Type B pancreatic cell (in vitro differentiated cells): ENCODE results near the gene GPHN. TPM values are rescaled to one million over a fixed set of nuclear protein-coding genes. Genes with fewer than 3 reads are reported as not detected.

Source experiments
- DNase-seq: peaks from one replicate; pipeline ENCODE4 v3.0.0; 2021; ENCODE audit warnings: mixed read lengths; ENCODE audit not compliant: unreplicated experiment; ENCODE audit errors: extremely low spot score
- H3K27ac Mint-ChIP-seq: 2 replicates; pipeline ENCODE4 v1.8.0; 2021; ENCODE audit warnings: mild to moderate bottlenecking, mixed read lengths
- H3K27me3 Mint-ChIP-seq: 2 replicates; pipeline ENCODE4 v1.8.0; 2021; ENCODE audit warnings: mixed read lengths
- H3K36me3 Mint-ChIP-seq: 2 replicates; pipeline ENCODE4 v1.8.0; 2021; ENCODE audit warnings: mixed read lengths
- H3K4me1 Mint-ChIP-seq: one replicate; pipeline ENCODE4 v1.8.0; 2021; ENCODE audit warnings: mixed read lengths; ENCODE audit not compliant: unreplicated experiment
- H3K4me3 Mint-ChIP-seq: 2 replicates; pipeline ENCODE4 v1.8.0; 2021; ENCODE audit warnings: mild to moderate bottlenecking, mixed read lengths
- H3K9me3 Mint-ChIP-seq: 2 replicates; pipeline ENCODE4 v1.8.0; 2021; ENCODE audit warnings: mixed read lengths
- CTCF ChIP-seq: fragments of 200-600 bp; sonication (generic); conservative IDR thresholded peaks from 2 replicates; pipeline ENCODE4 v1.5.0; 2021; ENCODE audit warnings: antibody characterized with exemption, mild to moderate bottlenecking
- total RNA-seq: library from RNA; stranded (reverse); gene quantifications from 2 replicates; pipeline ENCODE4 v1.2.1, GENCODE V29; 2021; ENCODE audit warnings: low replicate concordance

GPHN gene
- total RNA-seq, 1 donor from 2014 or later, result 38.9 TPM

- Mint-ChIP-seq H3K9me3 (peaks cover 8% of the 10 kb centered on the region), H3K27me3 (no peaks in the 10 kb centered on the region), H3K36me3 (peaks cover 29% of the 10 kb centered on the region), H3K4me3 (no peak overlapping the region), H3K27ac (no peak overlapping the region), H3K4me1 (no peaks in the 10 kb centered on the region)
- DNase-seq, result no peak
- TF ChIP-seq CTCF, result no peak
These were observed 664.1 kb downstream of the GPHN start for GRCh38 chr14:67172056-67172455.

- no peak for DNase-seq
- Mint-ChIP-seq H3K4me3 (no peak overlapping the region), H3K4me1 (no peaks in the 10 kb centered on the region), H3K27me3 (no peaks in the 10 kb centered on the region), H3K36me3 (peaks cover 31% of the 10 kb centered on the region), H3K9me3 (peaks cover 13% of the 10 kb centered on the region), H3K27ac (no peak overlapping the region)
- no peak for TF ChIP-seq CTCF
These were observed 664.6 kb downstream of the GPHN start for GRCh38 chr14:67172520-67172919.

GRCh38 chr14:67173719-67174118 is 665.8 kb downstream of the GPHN start:
- no peak for TF ChIP-seq CTCF
- H3K9me3 Mint-ChIP-seq, result peaks cover 18% of the 10 kb centered on the region
- no peaks in the 10 kb centered on the region for H3K4me1 Mint-ChIP-seq
- no peak overlapping the region for H3K4me3 Mint-ChIP-seq
- H3K36me3 Mint-ChIP-seq, result peaks cover 36% of the 10 kb centered on the region
- no peak overlapping the region for H3K27ac Mint-ChIP-seq
- DNase-seq, result no peak
- H3K27me3 Mint-ChIP-seq, result no peaks in the 10 kb centered on the region

- H3K9me3 Mint-ChIP-seq, result no peaks in the 10 kb centered on the region
- peaks cover 2% of the 10 kb centered on the region for H3K36me3 Mint-ChIP-seq
- no peak for TF ChIP-seq CTCF
- no peak for DNase-seq
- no peak overlapping the region for H3K27ac Mint-ChIP-seq
- no peaks in the 10 kb centered on the region for H3K27me3 Mint-ChIP-seq
- H3K4me3 Mint-ChIP-seq, result no peak overlapping the region
- H3K4me1 Mint-ChIP-seq, result no peaks in the 10 kb centered on the region
These were observed 678.3 kb downstream of the GPHN start for GRCh38 chr14:67186172-67186768.

GRCh38 chr14:67186789-67187584 is 679.0 kb downstream of the GPHN start:
- no peak for DNase-seq
- Mint-ChIP-seq H3K36me3 (no peaks in the 10 kb centered on the region), H3K4me1 (no peaks in the 10 kb centered on the region), H3K27ac (no peak overlapping the region), H3K4me3 (no peak overlapping the region), H3K9me3 (no peaks in the 10 kb centered on the region), H3K27me3 (no peaks in the 10 kb centered on the region)
- no peak for TF ChIP-seq CTCF
